Kidney (tissue), 14 donors: Measurements from ENCODE around the gene EZH1. TPM values are rescaled to one million over a fixed set of nuclear protein-coding genes. Genes with fewer than 3 reads are reported as not detected.
"Not testable (repeated sequence)": the region's sequence is repeated elsewhere in the genome, so short reads cannot be mapped to it uniquely, and the experiment has no call there.

Experiments used
- DNase-seq, 5 donors: peaks; one replicate each; pipeline ENCODE4 v3.0.0-alpha.2; 2013 to 2020
- FAIRE-seq: peaks from 2 replicates; lab custom pipeline; 2012; peaks lifted over from hg19 to GRCh38; lab: Jason Lieb, UNC
- H3K27ac ChIP-seq, 2 donors: one replicate each; pipeline ENCODE4 v1.7.0; 2013; ENCODE audit warnings: low read depth in 2 of 2, low read length in 2 of 2, inconsistent platforms in 1 of 2
- H3K27me3 ChIP-seq: one replicate; pipeline ENCODE4 v1.7.1; 2013; ENCODE audit warnings: low read length, inconsistent platforms; ENCODE audit not compliant: control insufficient read depth, insufficient read depth
- H3K36me3 ChIP-seq, 3 donors: one replicate each; pipeline versions ENCODE4 v1.7.0 to v1.7.1; 2013; ENCODE audit warnings: low read length in 3 of 3, control low read depth in 1 of 3, inconsistent platforms in 1 of 3; ENCODE audit not compliant: insufficient read depth in 3 of 3, control insufficient read depth in 2 of 3
- H3K4me1 ChIP-seq, 3 donors: one replicate each; pipeline versions ENCODE4 v1.7.0 to v1.7.1; 2013; ENCODE audit warnings: low read length in 3 of 3, inconsistent platforms in 1 of 3, low read depth in 1 of 3; ENCODE audit not compliant: control insufficient read depth in 2 of 3, insufficient read depth in 2 of 3
- H3K4me3 ChIP-seq, 3 donors: one replicate each; pipeline versions ENCODE4 v1.7.0 to v1.8.1; 2013; ENCODE audit warnings: low read length in 3 of 3, control low read depth in 1 of 3, inconsistent platforms in 1 of 3
- H3K9ac ChIP-seq, 3 donors: one replicate each; pipeline versions ENCODE4 v1.7.0 to v1.7.1; 2013; ENCODE audit warnings: low read length in 3 of 3, control low read depth in 1 of 3, inconsistent platforms in 1 of 3
- H3K9me3 ChIP-seq, 3 donors: one replicate each; pipeline versions ENCODE4 v1.7.0 to v1.7.1; 2013; ENCODE audit warnings: low read length in 3 of 3, control low read depth in 1 of 3, inconsistent platforms in 1 of 3; ENCODE audit not compliant: control insufficient read depth in 2 of 3, insufficient read depth in 1 of 3
- CTCF ChIP-seq: IDR thresholded peaks from 3 replicates; pipeline ENCODE4 v1.5.1; 2012; ENCODE audit warnings: mild to moderate bottlenecking, moderate library complexity, borderline replicate concordance; ENCODE audit not compliant: insufficient read depth; ENCODE audit errors: extremely low read depth
- intact Hi-C: fragments of 100-400 bp; cut with DNase I; formaldehyde crosslinking; loops from one replicate; pipeline ENCODE4 v1.11.1; 2022
- polyA plus RNA-seq: library from polyadenylated mRNA; stranded (reverse); fragments of 350-450 nt; fragmentation: Illumina TruSeq; extraction: RNeasy Lipid Tissue Mini Kit (QIAGEN cat#74804); gene quantifications from one replicate; pipeline ENCODE4 v1.2.3, GENCODE V29; 2014; ENCODE audit warnings: low read depth, low replicate concordance; ENCODE audit not compliant: insufficient read depth
- total RNA-seq: library from RNA; stranded (reverse); fragmentation: NEBNext Ultra II Directional; extraction: Animal tissue kit (Norgen Biotek cat#: 25700); gene quantifications from one replicate; pipeline ENCODE4 v1.2.1, GENCODE V29; 2021
- donor health status: control.
- donor health status: control.
- donor health status: control.
- donor health status: control.
- donor health status: control.
- donor health status: DM: yes; HTN: yes; CAD: no.
- donor health status: Normal renal cell carcinoma (clear cell type).

Gene EZH1
- total and polyA plus RNA-seq, 2 donors from 2014 or later, result 20.8 to 59.2 TPM

DNA sequence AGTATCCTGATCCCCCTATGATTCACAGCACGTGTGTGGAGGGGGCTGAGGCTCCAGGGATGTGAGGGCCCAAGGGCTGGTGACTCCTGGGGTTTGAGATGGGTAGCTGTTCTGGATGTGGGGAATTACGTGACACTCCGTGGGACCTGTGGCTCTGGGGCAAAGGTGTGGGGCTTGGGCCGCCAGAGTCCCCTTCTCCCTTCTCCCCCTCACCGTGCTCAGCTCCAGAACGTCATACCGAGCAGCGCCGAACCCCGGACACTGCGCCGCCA, 75.2 kb downstream of the EZH1 start:
- Histone ChIP-seq H3K4me1 (peaks cover 0 to 22% (median 13%) of the 10 kb centered on the region in 3 donors), H3K4me3 (no peak overlapping the region), H3K27ac (no peak overlapping the region), H3K36me3 (peaks cover 0 to 48% (median 8%) of the 10 kb centered on the region in 3 donors), H3K9me3 (no peaks in the 10 kb centered on the region), H3K27me3 (no peaks in the 10 kb centered on the region), H3K9ac (no peak overlapping the region)
- DNase-seq (peak in 1 of 5 donors; percentile 58), FAIRE-seq (no peak)
- intact Hi-C loops, result no loop called here
- no peak for TF ChIP-seq CTCF

GRCh38 chr17:42667088-42667951, 77.5 kb downstream of the EZH1 start:
- H3K4me1 ChIP-seq, result peaks cover 0 to 17% (median 13%) of the 10 kb centered on the region in 3 donors
- H3K9me3 ChIP-seq, result no peaks in the 10 kb centered on the region
- no peak overlapping the region for H3K4me3 ChIP-seq
- H3K36me3 ChIP-seq, result peaks cover 0 to 38% (median 10%) of the 10 kb centered on the region in 3 donors
- intact Hi-C loops, result no loop called here
- H3K9ac ChIP-seq, result peak overlapping the region in 1 of 3 donors; percentile 7
- peak overlapping the region; percentile 16 to 61 for H3K27ac ChIP-seq
- peak in 1 of 5 donors; percentile 80 for DNase-seq
- no peak for FAIRE-seq
- TF ChIP-seq CTCF, result no peak
- H3K27me3 ChIP-seq, result no peaks in the 10 kb centered on the region

- H3K27ac ChIP-seq, H3K27me3 ChIP-seq, H3K9ac ChIP-seq, FAIRE-seq, H3K9me3 ChIP-seq, H3K4me3 ChIP-seq, intact Hi-C loops, DNase-seq: not testable (repeated sequence)
- peaks cover 2 to 30% (median 7%) of the 10 kb centered on the region in 3 donors for H3K36me3 ChIP-seq
- H3K4me1 ChIP-seq, result peaks cover 0 to 17% (median 13%) of the 10 kb centered on the region in 3 donors
These were observed 78.7 kb downstream of the EZH1 start for GRCh38 chr17:42666126-42666525.

DNA sequence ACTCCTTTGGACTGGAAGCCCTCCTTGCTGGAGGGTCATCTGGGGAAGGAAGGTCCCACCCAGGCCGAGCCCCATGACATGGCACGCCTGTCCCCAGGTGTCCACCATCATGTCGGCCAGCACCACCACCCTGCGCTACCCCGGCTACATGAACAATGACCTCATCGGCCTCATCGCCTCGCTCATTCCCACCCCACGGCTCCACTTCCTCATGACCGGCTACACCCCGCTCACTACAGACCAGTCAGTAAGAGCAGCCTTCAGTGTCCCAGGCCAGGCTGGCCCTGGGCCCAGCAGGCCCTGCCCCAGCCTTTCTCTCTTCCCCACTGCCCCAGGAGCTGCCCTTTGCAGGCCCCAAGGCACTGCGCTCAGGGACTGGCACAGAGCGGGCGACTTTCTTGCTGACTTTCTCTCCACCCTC, 79.2 kb downstream of the EZH1 start:
- H3K9me3 ChIP-seq, result no peaks in the 10 kb centered on the region
- no peaks in the 10 kb centered on the region for H3K27me3 ChIP-seq
- intact Hi-C loops, result no loop called here
- H3K9ac ChIP-seq, result no peak overlapping the region
- H3K27ac ChIP-seq, result no peak overlapping the region
- TF ChIP-seq CTCF, result no peak
- peaks cover 2 to 27% (median 7%) of the 10 kb centered on the region in 3 donors for H3K36me3 ChIP-seq
- no peak overlapping the region for H3K4me3 ChIP-seq
- H3K4me1 ChIP-seq, result peaks cover 0 to 19% (median 13%) of the 10 kb centered on the region in 3 donors
- FAIRE-seq (no peak), DNase-seq (peak in 1 of 5 donors; percentile 70)
